ENCODE measurements around the gene MPP3. TPM values are rescaled to one million over a fixed set of nuclear protein-coding genes. Genes with fewer than 3 reads are reported as not detected.
"Not testable (repeated sequence)": the region's sequence is repeated elsewhere in the genome, so short reads cannot be mapped to it uniquely, and the experiment has no call there.

The MPP3 gene
- total and polyA plus RNA-seq, 7 experiments from 2014 or later = 0.32 to 1.4 TPM; not detected in 5

GRCh38 chr17:43873091-43873490 is 40.1 kb upstream of the MPP3 start:
- Mint-ChIP-seq H3K27ac (no peak overlapping the region), H3K4me3 (no peak overlapping the region), H3K27me3 (peaks cover 5 to 22% (median 21%) of the 10 kb centered on the region in 5 donors), H3K9me3 (peaks cover 0 to 6% (median 0%) of the 10 kb centered on the region in 11 donors), H3K4me1 (no peaks in the 10 kb centered on the region), H3K36me3 (no peaks in the 10 kb centered on the region)
- Histone ChIP-seq H3K4me3 (ENCODE audit: low read length) (no peak overlapping the region), H3K27me3 (ENCODE audit: control insufficient read depth in 2 of 2, insufficient read depth in 2 of 2, low read length in 2 of 2) (peaks cover 0 to 4% of the 10 kb centered on the region in 2 donors), H3K4me1 (ENCODE audit: control insufficient read depth in 2 of 2, insufficient read depth in 2 of 2, low read length in 2 of 2) (no peaks in the 10 kb centered on the region), H3K9me3 (ENCODE audit: control insufficient read depth in 2 of 3, low read length in 3 of 3) (no peaks in the 10 kb centered on the region), H3K36me3 (ENCODE audit: control insufficient read depth in 2 of 3, insufficient read depth in 3 of 3, low read length in 3 of 3) (no peaks in the 10 kb centered on the region), H3K27ac (ENCODE audit: low read depth, low read length) (no peak overlapping the region)
- CTCF ChIA-PET = no interaction called here
- POLR2A ChIA-PET = no interaction called here
- intact Hi-C loops (cut with micrococcal nuclease) = no loop called here
- ATAC-seq (no peak), DNase-seq (no peak)

- ATAC-seq (no peak), DNase-seq (no peak)
- no peak overlapping the region for H3K27ac ChIP-seq (ENCODE audit: low read depth, low read length)
- peak overlapping the region in 1 of 9 donors; percentile 51 for H3K27ac Mint-ChIP-seq
- intact Hi-C loops (cut with micrococcal nuclease) = no loop called here
- H3K36me3 ChIP-seq (ENCODE audit: control insufficient read depth in 2 of 3, insufficient read depth in 3 of 3, low read length in 3 of 3) = no peaks in the 10 kb centered on the region
- H3K4me3 ChIP-seq (ENCODE audit: low read length) = no peak overlapping the region
- no peaks in the 10 kb centered on the region for H3K4me1 Mint-ChIP-seq
- no peaks in the 10 kb centered on the region for H3K4me1 ChIP-seq (ENCODE audit: control insufficient read depth in 2 of 2, insufficient read depth in 2 of 2, low read length in 2 of 2)
- H3K9me3 Mint-ChIP-seq = peaks cover 0 to 6% (median 0%) of the 10 kb centered on the region in 11 donors
- CTCF ChIA-PET = no interaction called here
- peaks cover 5 to 27% (median 21%) of the 10 kb centered on the region in 5 donors for H3K27me3 Mint-ChIP-seq
- H3K36me3 Mint-ChIP-seq = no peaks in the 10 kb centered on the region
- H3K9me3 ChIP-seq (ENCODE audit: control insufficient read depth in 2 of 3, low read length in 3 of 3) = no peaks in the 10 kb centered on the region
- POLR2A ChIA-PET = no interaction called here
- H3K4me3 Mint-ChIP-seq = no peak overlapping the region
- peaks cover 0 to 4% of the 10 kb centered on the region in 2 donors for H3K27me3 ChIP-seq (ENCODE audit: control insufficient read depth in 2 of 2, insufficient read depth in 2 of 2, low read length in 2 of 2)
Observed at GRCh38 chr17:43871946-43872690, 39.2 kb upstream of the MPP3 start.

GRCh38 chr17:43869031-43869430 is 36.1 kb upstream of the MPP3 start:
- H3K4me1 Mint-ChIP-seq; CTCF ChIA-PET; H3K36me3 ChIP-seq (ENCODE audit: control insufficient read depth in 2 of 3, insufficient read depth in 3 of 3, low read length in 3 of 3); H3K27ac Mint-ChIP-seq; H3K36me3 Mint-ChIP-seq; DNase-seq; H3K27ac ChIP-seq (ENCODE audit: low read depth, low read length); intact Hi-C loops (cut with micrococcal nuclease); H3K9me3 ChIP-seq (ENCODE audit: control insufficient read depth in 2 of 3, low read length in 3 of 3); H3K4me1 ChIP-seq (ENCODE audit: control insufficient read depth in 2 of 2, insufficient read depth in 2 of 2, low read length in 2 of 2); H3K9me3 Mint-ChIP-seq; H3K4me3 Mint-ChIP-seq; ATAC-seq; H3K27me3 ChIP-seq (ENCODE audit: control insufficient read depth in 2 of 2, insufficient read depth in 2 of 2, low read length in 2 of 2); H3K4me3 ChIP-seq (ENCODE audit: low read length): not testable (repeated sequence)
- POLR2A ChIA-PET = interaction anchor here (0.6 kb wide), 1 partner anchor 183 kb away, joined by 3 read pairs; no protein-coding TSS in a partner anchor
- H3K27me3 Mint-ChIP-seq = peaks cover 5 to 37% (median 23%) of the 10 kb centered on the region in 5 donors

GRCh38 chr17:43868226-43868994 is 35.5 kb upstream of the MPP3 start:
- no peaks in the 10 kb centered on the region for H3K4me1 ChIP-seq (ENCODE audit: control insufficient read depth in 2 of 2, insufficient read depth in 2 of 2, low read length in 2 of 2)
- no peak overlapping the region for H3K4me3 ChIP-seq (ENCODE audit: low read length)
- H3K9me3 ChIP-seq (ENCODE audit: control insufficient read depth in 2 of 3, low read length in 3 of 3) = no peaks in the 10 kb centered on the region
- H3K36me3 Mint-ChIP-seq = no peaks in the 10 kb centered on the region
- ATAC-seq (peak; percentile 47), DNase-seq (no peak)
- ChIA-PET POLR2A (interaction anchor here (0.6 kb wide), 1 partner anchor 184 kb away, joined by 3 read pairs; no protein-coding TSS in a partner anchor), CTCF (interaction anchor here (0.8 kb wide), 1 partner anchor 11 kb away, joined by 3 read pairs; no protein-coding TSS in a partner anchor)
- no peak overlapping the region for H3K4me3 Mint-ChIP-seq
- intact Hi-C loops (cut with micrococcal nuclease) = no loop called here
- peaks cover 5 to 35% (median 23%) of the 10 kb centered on the region in 5 donors for H3K27me3 Mint-ChIP-seq
- peaks cover 0 to 2% (median 0%) of the 10 kb centered on the region in 7 donors for H3K4me1 Mint-ChIP-seq
- peak overlapping the region in 1 of 9 donors; percentile 12 for H3K27ac Mint-ChIP-seq
- H3K27ac ChIP-seq (ENCODE audit: low read depth, low read length) = no peak overlapping the region
- no peaks in the 10 kb centered on the region for H3K36me3 ChIP-seq (ENCODE audit: control insufficient read depth in 2 of 3, insufficient read depth in 3 of 3, low read length in 3 of 3)
- H3K9me3 Mint-ChIP-seq = peaks cover 0 to 6% (median 0%) of the 10 kb centered on the region in 11 donors
- H3K27me3 ChIP-seq (ENCODE audit: control insufficient read depth in 2 of 2, insufficient read depth in 2 of 2, low read length in 2 of 2) = peaks cover 0 to 4% of the 10 kb centered on the region in 2 donors

- Mint-ChIP-seq H3K27ac (no peak overlapping the region), H3K4me3 (no peak overlapping the region), H3K36me3 (no peaks in the 10 kb centered on the region), H3K9me3 (peaks cover 0 to 6% (median 0%) of the 10 kb centered on the region in 11 donors), H3K4me1 (peaks cover 0 to 2% (median 0%) of the 10 kb centered on the region in 7 donors), H3K27me3 (peaks cover 0 to 24% (median 16%) of the 10 kb centered on the region in 5 donors)
- Histone ChIP-seq H3K4me3 (ENCODE audit: low read length) (no peak overlapping the region), H3K36me3 (ENCODE audit: control insufficient read depth in 2 of 3, insufficient read depth in 3 of 3, low read length in 3 of 3) (no peaks in the 10 kb centered on the region), H3K27ac (ENCODE audit: low read depth, low read length) (no peak overlapping the region), H3K4me1 (ENCODE audit: control insufficient read depth in 2 of 2, insufficient read depth in 2 of 2, low read length in 2 of 2) (no peaks in the 10 kb centered on the region), H3K27me3 (ENCODE audit: control insufficient read depth in 2 of 2, insufficient read depth in 2 of 2, low read length in 2 of 2) (peaks cover 0 to 4% of the 10 kb centered on the region in 2 donors), H3K9me3 (ENCODE audit: control insufficient read depth in 2 of 3, low read length in 3 of 3) (no peaks in the 10 kb centered on the region)
- no peak for DNase-seq
- intact Hi-C loops (cut with micrococcal nuclease) = no loop called here
- POLR2A ChIA-PET = no interaction called here
- no peak for ATAC-seq
- CTCF ChIA-PET = interaction anchor here (1.2 to 1.4 kb wide), 2 partner anchors 16 to 18 kb away, joined by 3 read pairs; no protein-coding TSS in a partner anchor
Observed at GRCh38 chr17:43864161-43864984, 31.4 kb upstream of the MPP3 start.

- Mint-ChIP-seq H3K27ac (no peak overlapping the region), H3K36me3 (no peaks in the 10 kb centered on the region), H3K9me3 (no peaks in the 10 kb centered on the region), H3K4me3 (no peak overlapping the region), H3K4me1 (peaks cover 0 to 2% (median 0%) of the 10 kb centered on the region in 7 donors), H3K27me3 (peaks cover 0 to 12% (median under 1%) of the 10 kb centered on the region in 5 donors)
- H3K27ac ChIP-seq (ENCODE audit: low read depth, low read length) = no peak overlapping the region
- H3K36me3 ChIP-seq (ENCODE audit: control insufficient read depth in 2 of 3, insufficient read depth in 3 of 3, low read length in 3 of 3) = no peaks in the 10 kb centered on the region
- H3K4me1 ChIP-seq (ENCODE audit: control insufficient read depth in 2 of 2, insufficient read depth in 2 of 2, low read length in 2 of 2) = no peaks in the 10 kb centered on the region
- intact Hi-C loops (cut with micrococcal nuclease) = no loop called here
- no peaks in the 10 kb centered on the region for H3K27me3 ChIP-seq (ENCODE audit: control insufficient read depth in 2 of 2, insufficient read depth in 2 of 2, low read length in 2 of 2)
- H3K4me3 ChIP-seq (ENCODE audit: low read length) = no peak overlapping the region
- DNase-seq (no peak), ATAC-seq (no peak)
- POLR2A ChIA-PET = no interaction called here
- CTCF ChIA-PET = no interaction called here
- no peaks in the 10 kb centered on the region for H3K9me3 ChIP-seq (ENCODE audit: control insufficient read depth in 2 of 3, low read length in 3 of 3)
Observed at GRCh38 chr17:43861960-43862359, 29.0 kb upstream of the MPP3 start.

Measured in naive thymus-derived CD4-positive, alpha-beta T cell (primary cell).